NT2/D1 (cell line): ENCODE results near the gene BACE2.
A peak's percentile ranks its signal among the peaks of the same experiment; 100 is the strongest.

Experiments
- SUZ12 ChIP-seq: IDR thresholded peaks from 2 replicates; pipeline ENCODE4 v1.6.1; 2011; ENCODE audit not compliant: insufficient read length, insufficient read depth; ENCODE audit errors: extremely low read depth
- YY1 ChIP-seq: IDR thresholded peaks from 2 replicates; pipeline ENCODE4 v1.6.1; 2011; ENCODE audit not compliant: insufficient read length, insufficient read depth
- ZNF274 ChIP-seq: IDR thresholded peaks from 2 replicates; pipeline ENCODE4 v1.6.1; 2011; ENCODE audit warnings: mild to moderate bottlenecking, low read depth, low read length

GRCh38 chr21:41317063-41317392 lies 149.1 kb downstream of the BACE2 start:
- TF ChIP-seq ZNF274 = no peak
- TF ChIP-seq YY1 = no peak
- TF ChIP-seq SUZ12 = peak; percentile 63
